Hematopoietic multipotent progenitor cell treated with erythropoietin and hydrocortisone succinate and interleukin-3 and kit ligand, for 17 days (in vitro differentiated cells): ENCODE data around the gene HDLBP.
"Not testable (repeated sequence)": the region's sequence is repeated elsewhere in the genome, so short reads cannot be mapped to it uniquely, and the experiment has no call there.

Experiments
- DNase-seq: peaks from one replicate; pipeline ENCODE4 v3.0.0-alpha.2; 2015; ENCODE audit warnings: low spot score

Gene HDLBP

DNA sequence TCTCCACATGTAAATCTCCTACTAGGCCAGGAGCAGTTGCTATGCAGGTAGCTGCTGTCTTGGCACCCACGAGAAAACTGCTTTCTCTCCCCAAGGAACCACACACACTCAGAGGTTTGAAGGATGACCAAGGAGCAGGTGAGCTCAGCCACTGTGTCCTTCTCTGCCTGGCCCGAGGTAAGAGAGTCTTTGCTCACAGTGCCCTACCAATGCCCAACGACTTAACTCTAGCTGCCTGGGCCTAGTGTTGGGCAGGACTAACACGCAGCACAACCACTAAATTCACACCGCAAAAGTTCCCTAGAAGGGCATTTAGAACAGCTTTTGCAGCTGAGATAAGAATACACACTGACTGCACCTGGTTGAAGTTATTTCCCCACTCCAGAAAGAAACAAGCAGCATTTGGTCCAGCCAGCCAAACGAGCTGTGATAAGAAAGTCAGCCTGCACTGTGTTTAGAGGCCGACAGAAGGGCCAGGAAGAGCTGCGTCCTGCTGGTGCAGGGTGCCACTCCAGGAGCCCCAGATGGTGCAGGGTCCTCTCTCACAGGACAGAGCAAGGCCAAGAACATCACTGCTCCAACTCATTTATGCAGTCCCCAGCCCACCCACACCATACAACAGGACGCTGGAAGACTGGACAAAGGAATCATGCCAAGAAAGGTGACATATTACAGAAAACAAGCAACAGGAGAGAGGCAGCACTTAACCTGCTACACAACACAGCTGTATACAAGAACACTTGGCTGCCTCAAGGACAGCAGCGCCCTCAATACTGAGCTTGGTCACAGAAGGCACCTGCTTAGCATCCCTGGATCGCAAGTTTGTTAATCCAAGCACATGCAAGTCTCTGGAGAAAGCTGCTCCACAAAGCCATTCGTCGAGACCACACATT lies 12.5 kb downstream of the HDLBP start:
- DNase-seq, result no peak

DNA sequence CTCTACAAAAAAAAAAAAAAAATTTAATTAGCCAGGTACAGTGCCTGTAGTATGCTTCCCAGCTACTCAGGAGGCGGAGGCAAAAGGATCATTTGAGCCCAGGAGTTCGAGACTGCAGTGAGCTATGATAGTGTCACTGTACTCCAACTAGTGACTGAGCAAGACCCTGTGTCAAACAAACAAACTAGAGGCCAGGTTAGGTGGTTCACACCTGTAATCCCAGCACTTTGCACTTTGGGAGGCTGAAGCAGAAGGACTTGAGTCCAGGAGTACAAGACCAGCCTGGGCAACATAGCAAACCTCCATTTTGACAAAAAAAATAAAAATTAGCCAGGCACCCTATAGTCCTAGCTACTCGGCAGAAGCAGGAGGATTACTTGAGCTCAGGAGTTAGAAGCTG lies 13.4 kb downstream of the HDLBP start:
- no peak for DNase-seq

DNA sequence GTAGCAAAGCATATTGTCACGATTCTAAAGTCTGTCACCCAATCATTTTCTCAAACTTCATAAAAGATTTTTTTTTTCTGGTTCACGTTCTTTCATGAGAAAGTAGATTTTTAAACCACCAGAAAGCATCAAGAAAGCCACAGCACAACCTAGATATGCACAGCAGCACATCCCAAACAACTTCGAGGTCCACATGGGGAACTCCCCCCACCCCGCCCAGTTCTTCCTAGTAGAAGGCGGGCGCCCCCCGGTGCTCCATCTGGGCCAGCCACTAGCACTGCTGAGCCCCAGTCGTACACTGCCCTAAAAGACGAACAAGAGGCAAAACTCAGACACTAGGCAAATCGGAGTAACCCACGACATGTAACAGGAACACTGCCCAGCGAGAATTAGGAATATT lies 15.5 kb downstream of the HDLBP start:
- DNase-seq, result no peak

DNA sequence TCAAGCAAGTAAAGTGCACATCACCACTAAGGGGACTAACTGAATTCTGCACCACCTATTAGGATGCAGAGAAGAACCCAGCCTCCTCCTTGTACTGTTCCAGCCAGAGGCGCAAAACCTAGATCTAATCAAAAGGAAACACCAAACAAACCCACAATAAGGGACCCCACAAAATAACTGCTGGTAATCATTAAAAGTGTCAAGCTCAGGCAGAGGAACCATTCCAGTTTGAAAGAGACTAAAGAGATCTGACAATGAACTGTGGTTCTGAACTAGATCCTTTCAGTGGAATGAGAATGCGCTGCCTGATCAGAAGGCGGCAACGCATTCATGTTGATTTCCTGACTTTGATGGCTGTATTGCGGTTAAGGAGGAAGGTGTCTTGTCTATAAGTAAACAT lies 16.8 kb downstream of the HDLBP start:
- DNase-seq, result no peak

DNA sequence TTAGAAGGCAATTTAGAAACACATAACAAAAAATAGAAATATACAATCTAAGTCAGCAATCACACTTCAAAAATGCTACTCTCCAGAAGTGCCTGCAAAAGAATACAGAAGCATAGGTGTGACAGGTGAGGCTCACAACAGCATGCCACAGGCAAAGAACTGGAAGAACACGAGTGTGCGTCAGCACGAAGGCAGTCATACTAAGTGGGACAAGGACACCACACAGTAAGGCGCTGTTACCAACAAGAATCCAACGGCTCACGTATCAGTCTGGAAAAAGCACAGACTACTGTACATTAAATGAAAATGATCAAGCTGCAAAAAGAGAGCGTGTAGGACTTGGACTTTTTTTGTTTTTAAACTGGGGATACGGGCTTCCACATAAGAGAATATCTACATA lies 18.7 kb downstream of the HDLBP start:
- no peak for DNase-seq

DNA sequence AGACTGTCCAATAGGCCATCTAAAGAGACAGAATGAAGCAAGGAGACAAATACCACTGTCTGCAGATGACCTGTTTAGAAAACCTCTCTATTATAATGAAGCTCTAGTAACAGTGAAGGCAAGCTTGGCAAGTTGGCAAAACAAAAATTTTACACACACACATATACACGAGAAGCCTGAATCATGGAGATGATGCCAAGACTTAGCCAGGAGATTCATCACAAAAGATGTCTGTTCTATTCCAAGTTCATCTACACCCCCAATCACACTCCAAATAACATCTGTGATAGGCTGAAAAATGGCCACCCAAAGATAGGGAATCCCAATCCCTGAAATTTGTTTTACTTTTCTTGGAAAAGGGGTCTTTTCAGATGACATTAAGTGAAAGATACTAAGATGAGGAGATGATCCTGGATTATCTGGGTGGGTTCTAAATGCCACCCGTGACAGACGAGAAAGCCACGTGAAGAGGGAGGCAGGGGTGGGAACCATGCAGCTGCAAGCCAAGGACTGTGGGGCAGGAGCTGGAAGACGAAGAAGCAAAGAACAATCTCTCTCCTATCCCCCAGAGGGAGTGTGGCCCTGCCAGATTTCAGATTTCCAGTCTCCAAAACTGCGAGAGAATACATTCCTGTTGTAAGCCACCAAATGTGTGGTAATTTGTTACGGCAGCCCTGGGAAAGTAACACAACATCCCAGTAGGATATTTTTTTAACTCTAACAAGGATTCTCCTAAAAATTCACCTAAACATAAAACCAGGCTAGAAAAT lies 20.0 kb downstream of the HDLBP start:
- DNase-seq, result no peak

DNA sequence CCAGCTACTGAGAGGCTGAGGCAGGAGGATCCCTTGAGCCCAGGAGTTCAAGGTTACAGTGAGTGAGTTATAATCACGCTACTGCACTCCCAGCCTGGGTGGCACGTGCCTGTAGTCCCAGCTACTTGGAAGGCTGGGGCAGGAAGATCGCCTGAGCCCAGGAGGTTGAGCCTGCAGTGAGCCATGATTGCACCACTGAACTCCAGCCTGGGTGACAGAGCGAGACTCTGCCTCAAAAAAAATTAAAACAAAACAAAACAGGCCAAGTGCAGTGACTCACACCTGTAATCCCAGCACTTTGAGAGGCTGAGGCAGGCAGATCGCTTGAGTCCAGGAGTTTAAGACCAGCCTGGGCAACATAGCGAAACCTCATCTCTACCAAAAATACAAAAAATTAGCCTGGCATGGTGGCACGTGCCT lies 22.1 kb downstream of the HDLBP start:
- DNase-seq, result not testable (repeated sequence)

DNA sequence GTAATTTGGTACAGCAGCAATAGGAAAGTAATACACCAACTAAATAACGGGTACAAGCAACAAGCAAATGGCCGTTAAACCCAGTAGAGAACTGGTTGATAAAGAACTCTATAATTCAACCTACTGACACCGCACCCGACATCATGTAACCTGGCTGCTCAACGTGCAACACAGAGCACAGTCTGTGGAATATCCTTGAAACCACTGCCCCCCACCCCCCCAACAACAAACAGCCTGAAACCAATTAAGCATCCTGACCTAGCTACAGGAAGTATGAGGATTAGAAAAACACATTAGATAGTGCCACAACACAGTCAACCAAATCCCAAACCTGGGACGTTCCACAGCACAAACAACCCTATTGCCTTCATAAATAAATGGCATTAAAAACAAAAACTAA lies 23.5 kb downstream of the HDLBP start:
- DNase-seq, result no peak

DNA sequence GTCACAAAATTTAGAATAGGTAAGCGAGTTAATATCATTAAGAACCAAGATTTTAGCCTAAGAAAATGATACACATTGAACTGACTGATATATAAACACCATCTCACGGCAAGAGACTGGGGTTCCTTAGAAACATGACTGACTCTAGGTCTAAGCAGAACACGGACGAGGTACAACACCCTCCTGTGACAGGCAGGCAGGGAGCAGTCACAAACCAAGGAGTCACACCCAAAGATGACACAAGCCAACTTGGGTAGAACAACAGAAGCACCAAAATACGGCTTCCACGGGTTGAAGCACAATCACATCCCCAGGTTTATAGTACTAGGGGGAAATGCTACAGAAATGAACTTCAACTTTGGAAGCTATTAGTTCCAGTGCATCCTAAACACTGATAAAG lies 24.3 kb downstream of the HDLBP start:
- DNase-seq, result no peak

DNA sequence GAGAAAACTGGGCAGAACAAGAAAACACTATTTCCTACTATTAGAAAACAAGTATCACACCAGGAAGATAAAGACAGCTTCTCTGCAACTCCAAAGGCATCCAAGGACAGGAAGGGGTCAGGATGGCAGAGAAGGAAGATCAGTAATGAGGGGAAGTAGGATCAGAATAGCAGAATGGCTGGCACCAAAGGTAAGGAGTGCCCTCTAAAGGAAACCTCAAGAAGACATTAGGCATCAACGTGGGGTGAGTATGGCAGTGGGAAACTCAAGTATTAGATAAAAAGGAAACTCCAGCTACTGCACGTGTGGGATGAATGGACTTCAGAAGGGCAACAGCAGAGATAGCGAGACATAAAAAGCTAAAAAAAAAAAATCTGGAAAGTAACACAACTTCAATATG lies 25.9 kb downstream of the HDLBP start:
- no peak for DNase-seq

DNA sequence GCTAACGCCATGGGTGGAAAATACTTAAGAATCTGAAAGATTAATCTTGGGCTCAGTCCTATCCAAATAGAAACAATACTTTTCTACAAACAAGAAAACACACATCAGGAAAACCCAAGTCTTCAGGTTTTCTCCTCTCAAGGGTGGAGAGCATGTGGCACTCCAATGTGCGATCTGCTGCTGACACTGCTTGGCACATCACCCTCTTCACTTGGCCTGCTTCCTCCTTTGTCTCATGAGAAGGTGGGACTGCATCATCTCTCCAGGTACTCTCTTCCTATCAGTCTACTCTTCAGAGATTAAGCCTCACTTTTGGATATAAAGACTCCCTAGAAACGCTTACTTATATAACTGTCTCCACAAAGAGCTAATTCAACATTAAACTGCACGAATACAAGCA lies 26.4 kb downstream of the HDLBP start:
- no peak for DNase-seq

DNA sequence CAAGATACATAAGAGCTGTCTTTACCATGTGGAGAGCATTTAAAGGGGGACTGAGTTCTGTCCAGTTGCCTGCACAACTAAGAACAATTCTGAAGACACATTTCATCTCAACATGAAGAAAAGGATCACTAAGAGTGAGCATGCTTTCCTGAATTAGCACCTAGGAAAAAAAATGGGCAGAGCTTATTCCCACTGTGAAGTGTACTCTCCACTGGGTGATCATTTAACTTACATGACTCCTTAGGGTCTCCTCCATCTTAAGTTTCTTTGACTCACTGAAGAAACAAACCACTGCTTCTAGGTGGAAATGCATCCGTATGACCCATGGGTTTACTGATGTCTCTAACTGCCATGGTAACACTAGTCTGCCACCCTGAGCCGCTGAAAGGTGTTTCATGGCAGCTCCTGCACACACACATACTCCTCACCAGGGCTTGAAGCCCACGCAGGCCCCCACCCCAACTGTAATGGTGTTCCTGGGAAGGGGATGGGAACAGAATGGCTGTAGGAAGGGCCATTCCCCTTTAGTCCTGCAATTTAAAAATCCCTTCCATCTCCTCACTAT lies 27.1 kb downstream of the HDLBP start:
- no peak for DNase-seq

DNA sequence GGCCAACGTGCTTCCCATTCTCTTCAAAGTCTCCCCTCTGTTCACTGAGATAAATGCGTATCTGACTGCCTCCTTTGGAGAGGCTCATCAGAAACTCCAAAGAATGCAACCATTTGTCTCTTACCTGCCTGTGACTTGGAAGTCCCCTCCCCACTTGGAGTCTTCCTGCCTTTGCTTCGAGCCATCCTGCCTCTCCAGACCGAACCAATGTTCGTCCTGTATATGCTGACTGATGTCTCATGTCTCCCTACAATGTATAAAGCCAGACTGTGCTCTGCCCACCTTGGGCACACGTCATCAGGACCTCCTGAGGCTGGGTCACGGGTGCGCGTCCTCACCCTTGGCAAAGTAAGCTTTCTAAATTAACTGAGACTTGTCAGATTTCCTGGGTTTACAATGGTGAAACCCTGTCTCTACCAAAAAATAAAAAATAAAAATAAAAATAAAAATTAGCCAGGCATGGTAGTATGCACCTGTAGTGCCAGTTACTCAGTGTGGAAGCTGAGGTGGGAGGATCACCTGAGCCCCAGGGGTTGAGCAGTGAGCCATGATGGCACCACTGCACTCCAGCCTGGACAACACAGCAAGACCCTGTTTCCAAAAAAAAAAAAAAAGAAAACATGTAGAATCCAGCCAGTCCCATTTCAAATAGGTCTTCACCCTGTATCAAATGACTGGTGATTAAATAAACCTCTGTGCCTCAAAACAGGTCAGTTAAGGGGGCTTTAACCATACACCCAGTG lies 29.0 kb downstream of the HDLBP start:
- no peak for DNase-seq

DNA sequence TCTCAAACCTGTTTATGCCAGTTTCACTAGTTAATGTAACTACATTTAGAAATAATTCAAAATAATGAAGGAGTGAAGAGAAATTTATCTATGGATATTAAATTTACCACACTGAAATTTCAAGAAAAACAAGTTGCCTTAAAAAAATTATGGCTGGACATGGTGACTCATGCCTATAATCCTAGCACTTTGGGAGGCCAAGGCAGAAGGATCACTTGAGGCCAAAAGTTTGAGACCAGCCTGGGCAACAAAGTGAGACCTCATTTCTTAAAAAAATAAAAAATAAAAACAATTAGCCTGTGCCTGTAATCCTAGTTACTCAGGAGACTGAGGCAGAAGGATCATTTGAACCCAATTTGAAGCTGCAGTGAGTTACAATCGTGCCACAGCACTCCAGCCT lies 29.9 kb downstream of the HDLBP start:
- no peak for DNase-seq

DNA sequence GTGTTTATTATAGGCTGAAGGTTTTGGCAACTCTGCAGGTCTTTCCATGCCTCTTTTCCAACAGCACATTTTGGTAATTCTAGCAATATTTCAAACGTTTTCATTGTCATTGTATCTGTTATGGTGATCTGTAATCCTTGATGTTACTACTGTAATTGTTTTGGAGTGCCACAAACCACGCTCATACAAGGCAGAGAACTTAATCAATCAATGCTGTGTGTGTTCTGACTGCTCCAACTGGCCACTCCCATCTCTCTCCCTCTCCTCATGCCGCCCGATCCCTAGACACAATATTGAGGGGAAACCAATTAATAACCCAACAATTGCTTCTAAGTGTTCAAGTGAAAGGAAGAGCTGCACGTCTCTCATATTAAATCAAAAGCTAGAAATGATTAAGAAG lies 32.9 kb downstream of the HDLBP start:
- DNase-seq, result no peak

DNA sequence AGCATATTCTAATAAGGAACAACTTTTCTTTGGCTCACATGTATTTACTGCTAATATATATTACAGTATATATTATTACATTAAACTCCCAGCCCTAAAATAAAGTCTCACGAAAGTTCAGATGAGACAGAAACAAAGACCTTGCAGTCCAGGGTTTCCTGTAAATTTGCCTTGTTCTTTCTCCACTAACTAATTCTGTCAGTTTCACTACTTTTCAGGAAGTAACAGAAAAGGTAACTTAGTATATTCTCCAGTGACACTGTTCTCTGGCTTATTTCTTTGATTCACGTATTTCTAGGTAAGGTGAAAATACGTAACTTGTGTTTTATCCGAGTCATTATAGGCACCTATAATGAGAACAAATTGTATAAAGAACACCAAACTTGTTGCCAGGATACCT lies 35.2 kb downstream of the HDLBP start:
- no peak for DNase-seq

DNA sequence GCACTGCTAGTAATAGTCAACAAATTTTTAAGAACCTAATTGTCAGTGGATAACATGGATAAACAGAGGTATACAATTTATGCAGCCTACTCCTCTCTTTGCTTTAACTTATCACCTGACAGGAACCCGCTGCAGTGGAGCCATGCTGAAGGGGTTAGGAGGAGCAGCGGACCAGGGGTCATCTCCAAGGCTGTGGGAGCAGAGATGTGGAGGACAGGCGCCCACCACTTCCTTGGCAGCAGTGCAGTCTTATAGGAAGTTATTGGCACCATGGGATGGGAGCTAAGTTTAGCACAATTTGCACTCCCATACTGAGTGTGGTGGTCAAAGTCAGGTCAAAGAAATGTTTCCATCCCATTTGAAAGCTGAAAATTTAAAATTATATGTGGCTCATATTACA lies 35.6 kb downstream of the HDLBP start:
- DNase-seq, result no peak

DNA sequence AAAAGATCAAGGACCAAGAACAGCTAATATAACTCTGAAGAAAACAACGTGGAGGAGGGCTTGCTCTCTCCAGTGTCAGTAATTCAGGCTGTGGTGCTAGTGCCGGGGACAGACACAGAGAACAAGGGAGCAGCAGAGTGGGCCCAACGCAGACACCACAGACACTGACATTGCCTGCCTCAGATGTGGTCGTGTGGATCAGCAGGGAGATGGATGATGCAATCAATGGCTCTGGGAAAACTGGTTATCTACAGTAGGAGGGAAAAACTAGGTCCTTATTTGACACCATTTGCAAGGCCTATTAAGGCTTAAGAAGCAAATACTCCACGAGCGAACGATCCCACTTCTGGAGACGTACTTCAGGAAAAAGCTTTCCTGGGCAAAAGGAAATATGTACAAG lies 36.1 kb downstream of the HDLBP start:
- no peak for DNase-seq

DNA sequence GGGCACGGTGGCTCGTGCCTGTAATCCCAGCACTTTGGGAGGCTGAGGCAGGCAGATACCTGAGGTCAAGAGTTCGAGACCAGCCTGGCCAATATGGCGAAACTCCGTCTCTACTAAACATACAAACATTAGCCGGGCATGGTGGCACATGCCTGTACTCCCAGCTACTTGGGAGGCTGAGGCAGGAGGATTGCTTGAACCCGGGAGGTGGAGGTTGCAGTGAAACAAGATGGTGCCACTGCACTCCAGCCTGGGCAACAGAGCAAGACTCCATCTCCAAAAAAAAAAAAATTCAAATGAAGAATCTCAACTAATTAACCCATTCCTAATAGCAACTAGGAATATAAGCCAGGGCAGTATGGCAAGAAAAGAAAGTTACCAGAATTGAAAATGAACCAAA lies 37.2 kb downstream of the HDLBP start:
- not testable (repeated sequence) for DNase-seq

DNA sequence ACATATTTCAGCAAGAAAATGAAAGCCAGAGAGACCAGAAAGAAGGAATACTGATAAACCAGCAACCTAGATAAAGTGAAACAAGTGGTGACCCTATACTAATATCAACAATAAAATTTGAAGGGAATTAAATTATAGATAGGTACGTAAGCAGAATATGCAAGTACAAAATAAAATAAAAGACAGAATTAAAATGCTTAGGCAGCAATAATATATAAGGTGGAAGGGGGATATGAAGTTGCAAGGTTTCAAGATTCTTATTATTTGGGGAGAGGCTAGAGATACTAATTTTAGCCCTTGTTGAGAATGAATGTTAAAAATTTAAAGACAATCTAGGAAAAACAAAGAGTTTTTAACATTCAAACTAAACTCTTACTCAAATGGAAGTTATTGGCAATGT lies 39.6 kb downstream of the HDLBP start:
- DNase-seq, result no peak

DNA sequence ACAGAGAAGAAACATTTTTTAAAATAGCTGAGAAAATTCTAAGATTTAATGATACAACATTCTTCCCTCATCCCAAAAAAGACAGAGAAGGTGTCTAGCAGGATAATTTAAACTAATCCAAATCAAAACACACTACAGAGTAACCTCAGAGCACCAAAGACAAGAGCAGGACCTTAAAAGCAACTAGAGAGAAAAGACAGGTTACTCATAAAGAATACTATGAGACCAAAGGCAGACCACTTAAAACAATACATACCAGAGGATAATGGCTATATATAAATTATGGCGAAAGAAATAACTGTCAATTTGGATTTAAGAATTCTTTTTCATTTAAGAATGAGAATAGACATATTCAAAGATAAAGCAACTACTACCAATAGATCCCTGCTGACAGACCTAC lies 40.0 kb downstream of the HDLBP start:
- DNase-seq, result no peak

DNA sequence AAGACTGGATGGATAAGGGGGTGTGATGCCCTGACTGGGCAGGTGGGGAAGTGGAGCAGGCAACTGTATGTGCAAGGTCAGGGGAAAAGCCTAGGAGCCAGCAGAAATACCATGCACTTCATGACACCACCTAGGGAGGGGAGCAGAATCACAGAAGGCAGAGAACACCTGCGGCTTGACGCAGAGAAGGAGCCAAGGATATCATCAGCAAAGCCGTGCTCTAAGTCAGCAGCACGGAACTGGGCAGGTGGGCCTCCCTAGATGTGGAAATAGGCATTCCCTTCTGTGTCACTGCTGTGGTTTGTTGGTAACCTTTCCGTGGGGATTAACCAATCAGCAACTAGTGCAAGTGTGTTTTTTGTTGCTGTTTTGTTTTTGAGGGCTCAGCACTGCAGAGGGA lies 41.3 kb downstream of the HDLBP start:
- no peak for DNase-seq
